DND-41 (cell line): ENCODE measurements around the gene PABPN1L.
A peak's percentile ranks its signal among the peaks of the same experiment; 100 is the strongest.

Experiments used
- ATAC-seq: fragments of 200-7000 bp; cut with Tn5 transposase; 3 replicates; pipeline ENCODE4 v1.9.1; 2021; ENCODE audit warnings: low read depth; ENCODE audit not compliant: insufficient read depth
- DNase-seq: peaks from one replicate; pipeline ENCODE4 v3.0.0-alpha.2; 2020
- H2AFZ ChIP-seq: 2 replicates; pipeline ENCODE4 v1.6.0; 2012; ENCODE audit warnings: low read depth, low read length
- H3K27ac ChIP-seq: 2 replicates; pipeline ENCODE4 v1.5.1; 2012; ENCODE audit warnings: low read length, inconsistent platforms
- H3K27me3 ChIP-seq: fragments of 200-600 bp; sonication (generic); 2 replicates; pipeline ENCODE4 v1.6.0; 2012; ENCODE audit warnings: low read length, mild to moderate bottlenecking, inconsistent platforms; ENCODE audit not compliant: insufficient read depth, poor library complexity
- H3K36me3 ChIP-seq: 2 replicates; pipeline ENCODE4 v1.5.1; 2012; ENCODE audit warnings: low read length, inconsistent platforms; ENCODE audit not compliant: insufficient read depth
- H3K4me1 ChIP-seq: 2 replicates; pipeline ENCODE4 v1.5.1; 2012; ENCODE audit warnings: mild to moderate bottlenecking, low read length; ENCODE audit not compliant: insufficient read depth
- H3K4me2 ChIP-seq: 2 replicates; pipeline ENCODE4 v1.6.0; 2012; ENCODE audit warnings: mild to moderate bottlenecking, moderate library complexity, low read length, inconsistent platforms; ENCODE audit not compliant: insufficient read depth
- H3K4me3 ChIP-seq, 2 experiments: fragments of 200-600 bp in 1 of 2; shearing (Covaris generic) in 1 of 2; 2 replicates each; pipeline ENCODE4 v1.5.1; 2012 to 2016; ENCODE audit warnings: inconsistent platforms in 2 of 2, low read length in 2 of 2, mild to moderate bottlenecking in 2 of 2, low read depth in 1 of 2, moderate library complexity in 1 of 2
- H3K79me2 ChIP-seq: 2 replicates; pipeline ENCODE4 v1.6.0; 2012; ENCODE audit warnings: low read length, inconsistent platforms; ENCODE audit not compliant: insufficient read depth
- H3K9ac ChIP-seq: 2 replicates; pipeline ENCODE4 v1.6.0; 2012; ENCODE audit warnings: low read depth, mild to moderate bottlenecking, inconsistent platforms, low read length, moderate library complexity
- H3K9me3 ChIP-seq: 2 replicates; pipeline ENCODE4 v1.5.1; 2012; ENCODE audit warnings: low read length, moderate library complexity, mild to moderate bottlenecking, inconsistent platforms; ENCODE audit not compliant: insufficient read depth, severe bottlenecking
- H4K20me1 ChIP-seq: 2 replicates; pipeline ENCODE4 v1.6.0; 2012; ENCODE audit warnings: low read length; ENCODE audit not compliant: insufficient read depth
- EZH2 ChIP-seq: IDR thresholded peaks from 3 replicates; pipeline ENCODE4 v1.6.1; 2012; ENCODE audit warnings: borderline replicate concordance, low read depth, mild to moderate bottlenecking, moderate library complexity, low read length, inconsistent platforms; ENCODE audit not compliant: severe bottlenecking
- TF ChIP-seq, protein P1 (sequence below): IDR thresholded peaks from 2 replicates; pipeline ENCODE4 v1.5.1; 2012; ENCODE audit warnings: borderline replicate concordance, low read length, moderate library complexity, mild to moderate bottlenecking; ENCODE audit not compliant: poor library complexity, severe bottlenecking; ENCODE audit errors: extremely low read depth

Gene PABPN1L

DNA sequence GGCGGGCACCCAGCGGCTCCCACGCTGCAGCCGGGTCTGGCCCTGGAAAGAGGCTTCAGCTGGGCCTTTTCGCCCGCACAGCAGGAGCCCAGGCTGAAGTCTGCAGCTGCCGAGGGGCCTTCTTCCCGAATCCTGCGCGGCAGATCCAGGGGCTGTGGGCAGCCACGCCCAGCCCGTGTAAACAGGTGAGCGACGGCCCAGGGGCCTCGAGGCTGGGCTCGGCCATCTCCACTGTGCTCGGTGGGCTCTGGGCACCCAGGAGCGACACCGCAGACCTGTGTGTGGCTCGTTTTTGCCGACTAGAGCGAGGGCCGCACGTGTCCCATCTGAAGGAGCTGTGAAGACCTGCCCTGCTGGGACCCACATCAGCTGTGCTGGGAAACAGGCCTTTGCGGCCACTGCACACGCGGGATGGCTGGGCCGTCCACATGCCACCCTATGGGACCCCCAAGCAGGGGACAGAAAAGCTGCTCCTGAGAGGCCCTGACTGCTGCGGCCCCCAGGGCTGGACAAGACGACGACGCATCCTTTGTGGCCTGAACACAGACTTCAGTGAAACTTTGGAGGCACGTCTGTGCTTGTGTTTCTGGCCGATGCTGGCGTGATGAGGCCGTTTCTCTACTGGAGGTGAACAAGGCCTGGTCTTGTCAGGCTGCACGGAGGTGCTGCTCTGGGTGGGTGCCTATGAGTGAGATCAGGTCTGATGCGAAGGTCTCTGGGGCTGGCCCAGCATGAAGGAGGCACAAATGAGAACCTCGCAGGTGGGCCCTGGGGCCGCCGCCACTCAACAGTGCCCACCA lies 49.5 kb downstream of the PABPN1L start:
- no peaks in the 10 kb centered on the region for H3K9me3 ChIP-seq
- H3K79me2 ChIP-seq, result peaks cover 3% of the 10 kb centered on the region; the same call in 1 of the 2 replicates
- H4K20me1 ChIP-seq, result peaks cover 11% of the 10 kb centered on the region
- peaks cover 3% of the 10 kb centered on the region for H3K36me3 ChIP-seq
- H3K4me1 ChIP-seq, result peaks cover 10% of the 10 kb centered on the region
- TF ChIP-seq EZH2, result no peak
- TF ChIP-seq, protein P1, sequence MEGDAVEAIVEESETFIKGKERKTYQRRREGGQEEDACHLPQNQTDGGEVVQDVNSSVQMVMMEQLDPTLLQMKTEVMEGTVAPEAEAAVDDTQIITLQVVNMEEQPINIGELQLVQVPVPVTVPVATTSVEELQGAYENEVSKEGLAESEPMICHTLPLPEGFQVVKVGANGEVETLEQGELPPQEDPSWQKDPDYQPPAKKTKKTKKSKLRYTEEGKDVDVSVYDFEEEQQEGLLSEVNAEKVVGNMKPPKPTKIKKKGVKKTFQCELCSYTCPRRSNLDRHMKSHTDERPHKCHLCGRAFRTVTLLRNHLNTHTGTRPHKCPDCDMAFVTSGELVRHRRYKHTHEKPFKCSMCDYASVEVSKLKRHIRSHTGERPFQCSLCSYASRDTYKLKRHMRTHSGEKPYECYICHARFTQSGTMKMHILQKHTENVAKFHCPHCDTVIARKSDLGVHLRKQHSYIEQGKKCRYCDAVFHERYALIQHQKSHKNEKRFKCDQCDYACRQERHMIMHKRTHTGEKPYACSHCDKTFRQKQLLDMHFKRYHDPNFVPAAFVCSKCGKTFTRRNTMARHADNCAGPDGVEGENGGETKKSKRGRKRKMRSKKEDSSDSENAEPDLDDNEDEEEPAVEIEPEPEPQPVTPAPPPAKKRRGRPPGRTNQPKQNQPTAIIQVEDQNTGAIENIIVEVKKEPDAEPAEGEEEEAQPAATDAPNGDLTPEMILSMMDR, result no peak
- H2AFZ ChIP-seq, result no peak overlapping the region
- no peak overlapping the region for H3K27ac ChIP-seq
- no peak overlapping the region for H3K4me2 ChIP-seq
- ATAC-seq, result no peak
- no peak overlapping the region for H3K4me3 ChIP-seq
- H3K9ac ChIP-seq, result no peak overlapping the region
- DNase-seq, result no peak
- H3K27me3 ChIP-seq, result no peaks in the 10 kb centered on the region

DNA sequence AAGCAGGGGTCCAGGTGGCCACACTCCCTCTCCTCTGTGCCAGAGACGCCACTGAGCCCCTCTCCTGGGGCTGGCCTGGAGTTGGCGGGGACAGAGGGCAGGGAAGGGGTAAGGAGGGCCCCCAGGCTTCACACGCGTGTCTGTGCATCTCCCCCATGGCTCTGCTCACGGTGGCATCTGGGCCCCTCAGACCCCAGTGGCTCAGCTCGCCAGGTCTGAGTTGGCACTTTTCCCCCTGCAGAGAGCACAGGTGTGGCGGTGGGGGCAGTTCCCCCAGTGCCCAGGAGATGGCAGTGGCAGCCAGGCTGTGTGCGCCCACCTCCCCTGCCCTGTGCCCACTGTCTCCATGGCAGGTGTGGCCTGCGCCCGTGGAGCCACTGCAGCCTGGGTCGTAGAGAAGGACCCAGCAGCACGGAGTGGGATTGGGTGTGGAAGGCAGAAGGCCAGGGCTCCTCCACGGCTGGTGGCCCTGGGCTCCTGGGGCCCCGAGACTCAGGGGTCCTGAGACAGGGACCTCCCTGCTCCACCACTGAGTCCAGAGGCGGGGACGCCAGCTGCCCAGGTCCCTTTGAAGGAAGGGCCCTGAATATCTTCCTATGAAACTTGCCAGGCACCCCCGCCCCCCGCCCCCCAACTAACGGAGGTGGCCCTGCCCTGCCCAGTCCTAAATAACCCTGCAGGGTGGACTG lies 50.4 kb downstream of the PABPN1L start:
- Histone ChIP-seq H2AFZ (no peak overlapping the region), H4K20me1 (peaks cover 13% of the 10 kb centered on the region), H3K9ac (no peak overlapping the region), H3K27ac (no peak overlapping the region), H3K4me2 (no peak overlapping the region), H3K27me3 (no peaks in the 10 kb centered on the region), H3K36me3 (peaks cover under 1% of the 10 kb centered on the region; the same call in 1 of the 2 replicates), H3K79me2 (peaks cover 11% of the 10 kb centered on the region), H3K9me3 (no peaks in the 10 kb centered on the region), H3K4me1 (peaks cover 13% of the 10 kb centered on the region), H3K4me3 (no peak overlapping the region)
- DNase-seq (peak; percentile 75), ATAC-seq (peak; percentile 53)
- TF ChIP-seq, protein P1, result peak; percentile 98
- TF ChIP-seq EZH2, result no peak

DNA sequence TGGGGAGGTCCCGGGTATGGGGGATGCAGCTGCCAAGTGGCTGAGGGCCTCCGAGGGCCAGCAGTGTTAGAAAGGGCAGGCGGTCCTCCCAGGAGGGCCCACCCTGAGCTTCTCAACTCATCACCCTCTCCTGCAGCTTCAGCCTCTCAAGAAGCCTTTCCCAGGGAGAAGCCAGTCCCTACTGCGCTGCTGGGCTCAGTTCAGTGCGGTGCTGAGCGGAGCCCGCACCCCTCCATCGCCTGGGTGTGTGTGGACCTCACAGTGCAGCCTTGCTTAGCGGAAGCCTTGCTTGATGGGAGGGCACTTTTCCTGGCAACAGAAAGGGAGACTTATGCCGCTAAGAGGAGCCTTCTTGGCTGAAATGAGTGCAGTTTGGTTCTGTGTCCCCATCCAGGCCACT lies 51.2 kb downstream of the PABPN1L start:
- peaks cover 7% of the 10 kb centered on the region; the same call in 1 of the 2 replicates for H3K36me3 ChIP-seq
- peaks cover 19% of the 10 kb centered on the region for H3K79me2 ChIP-seq
- no peak overlapping the region for H2AFZ ChIP-seq
- H3K27me3 ChIP-seq, result no peaks in the 10 kb centered on the region
- DNase-seq, result no peak
- H3K4me2 ChIP-seq, result no peak overlapping the region
- H4K20me1 ChIP-seq, result peaks cover 21% of the 10 kb centered on the region
- TF ChIP-seq EZH2, result no peak
- TF ChIP-seq, protein P1, result no peak
- H3K27ac ChIP-seq, result no peak overlapping the region
- no peak for ATAC-seq
- H3K9me3 ChIP-seq, result no peaks in the 10 kb centered on the region
- no peak overlapping the region for H3K9ac ChIP-seq
- no peak overlapping the region for H3K4me3 ChIP-seq
- H3K4me1 ChIP-seq, result peaks cover 21% of the 10 kb centered on the region
